ENCODE results near the gene KCNG2.

KCNG2 gene

DNA sequence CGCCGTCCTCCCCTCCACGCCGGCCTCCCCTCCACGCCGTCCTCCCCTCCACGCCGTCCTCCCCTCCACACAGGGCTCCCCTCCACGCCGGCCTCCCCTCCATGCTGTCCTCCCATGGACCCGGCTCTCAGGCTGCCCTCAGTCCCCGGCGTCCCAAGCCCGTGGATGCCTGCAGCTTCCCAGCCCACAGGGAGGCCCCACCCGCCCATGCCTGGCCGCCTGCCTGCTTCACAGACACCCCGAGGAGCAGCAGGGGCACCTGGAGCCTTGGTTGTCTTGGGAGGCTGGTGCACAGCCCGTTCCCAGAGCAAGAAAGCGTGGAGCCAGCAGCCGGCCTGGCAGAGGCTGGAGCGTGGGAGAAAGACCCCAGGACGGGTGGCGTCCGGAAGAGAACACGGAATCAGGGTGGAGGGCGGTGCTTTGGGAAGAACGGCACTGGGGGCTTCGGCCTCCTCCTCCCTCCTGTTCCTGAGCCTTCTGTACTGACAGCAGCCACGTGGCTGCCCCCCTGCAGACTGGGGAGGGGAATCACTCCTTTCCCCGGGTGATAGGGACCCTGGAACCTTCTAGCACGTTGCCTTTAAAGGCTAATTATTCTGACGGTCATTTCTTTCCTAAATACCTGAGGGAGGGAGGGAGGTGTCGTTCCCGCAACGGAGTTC is 26.2 kb upstream of the KCNG2 start:
- TF ChIP-seq, protein P1, sequence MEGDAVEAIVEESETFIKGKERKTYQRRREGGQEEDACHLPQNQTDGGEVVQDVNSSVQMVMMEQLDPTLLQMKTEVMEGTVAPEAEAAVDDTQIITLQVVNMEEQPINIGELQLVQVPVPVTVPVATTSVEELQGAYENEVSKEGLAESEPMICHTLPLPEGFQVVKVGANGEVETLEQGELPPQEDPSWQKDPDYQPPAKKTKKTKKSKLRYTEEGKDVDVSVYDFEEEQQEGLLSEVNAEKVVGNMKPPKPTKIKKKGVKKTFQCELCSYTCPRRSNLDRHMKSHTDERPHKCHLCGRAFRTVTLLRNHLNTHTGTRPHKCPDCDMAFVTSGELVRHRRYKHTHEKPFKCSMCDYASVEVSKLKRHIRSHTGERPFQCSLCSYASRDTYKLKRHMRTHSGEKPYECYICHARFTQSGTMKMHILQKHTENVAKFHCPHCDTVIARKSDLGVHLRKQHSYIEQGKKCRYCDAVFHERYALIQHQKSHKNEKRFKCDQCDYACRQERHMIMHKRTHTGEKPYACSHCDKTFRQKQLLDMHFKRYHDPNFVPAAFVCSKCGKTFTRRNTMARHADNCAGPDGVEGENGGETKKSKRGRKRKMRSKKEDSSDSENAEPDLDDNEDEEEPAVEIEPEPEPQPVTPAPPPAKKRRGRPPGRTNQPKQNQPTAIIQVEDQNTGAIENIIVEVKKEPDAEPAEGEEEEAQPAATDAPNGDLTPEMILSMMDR (IDR thresholded peaks at IDR 0.05; ENCODE audit: low read depth, low read length) = no peak
- Histone ChIP-seq H3K9me3 (ENCODE audit: severe bottlenecking) (peaks cover 27% of the 10 kb centered on the region), H3K27ac (no peak overlapping the region), H3K36me3 (no peaks in the 10 kb centered on the region), H3K27me3 (ENCODE audit: insufficient read depth, low read depth, severe bottlenecking) (no peaks in the 10 kb centered on the region), H3K4me3 (ENCODE audit: low read depth, low read length) (no peak overlapping the region)
- DNase-seq = no peak

DNA sequence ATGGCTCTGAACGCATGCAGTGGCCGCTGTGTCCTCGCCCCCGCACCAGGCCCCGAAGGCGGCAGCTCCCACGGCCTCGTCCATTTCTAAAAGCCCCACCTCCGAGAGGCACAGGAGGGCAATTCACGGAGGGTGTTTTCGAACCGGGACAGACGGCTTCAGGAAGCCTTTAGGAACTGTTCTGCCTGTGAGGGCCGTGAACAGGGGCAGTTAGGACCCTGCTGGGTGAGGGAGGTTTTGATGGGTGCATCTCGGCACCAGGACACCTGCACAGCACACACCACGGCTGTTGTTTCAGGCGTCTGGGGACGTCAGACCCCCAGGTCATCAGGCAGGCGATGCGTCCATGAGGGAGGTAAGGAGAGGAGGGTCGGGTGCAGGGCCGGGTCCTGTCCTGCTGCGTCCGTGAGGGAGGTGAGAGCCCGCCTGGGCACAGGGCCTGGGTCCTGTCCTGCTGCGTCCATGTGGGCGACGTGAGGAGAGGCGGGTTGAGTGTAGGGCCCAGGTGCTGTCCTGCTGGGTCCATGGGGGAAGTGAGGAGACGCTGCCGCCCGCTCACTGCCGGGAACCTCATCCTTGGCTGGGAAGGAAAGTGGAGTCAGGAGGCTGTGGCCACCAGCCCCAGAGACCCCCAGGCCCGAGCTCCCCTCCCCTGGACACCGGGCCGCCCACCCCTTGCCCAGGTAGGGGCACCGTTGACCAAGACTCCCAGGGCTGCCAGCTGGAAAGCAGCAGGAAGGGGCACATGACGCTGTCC is 25.5 kb upstream of the KCNG2 start:
- H3K27me3 ChIP-seq (ENCODE audit: insufficient read depth, low read depth, severe bottlenecking) = no peaks in the 10 kb centered on the region

DNA sequence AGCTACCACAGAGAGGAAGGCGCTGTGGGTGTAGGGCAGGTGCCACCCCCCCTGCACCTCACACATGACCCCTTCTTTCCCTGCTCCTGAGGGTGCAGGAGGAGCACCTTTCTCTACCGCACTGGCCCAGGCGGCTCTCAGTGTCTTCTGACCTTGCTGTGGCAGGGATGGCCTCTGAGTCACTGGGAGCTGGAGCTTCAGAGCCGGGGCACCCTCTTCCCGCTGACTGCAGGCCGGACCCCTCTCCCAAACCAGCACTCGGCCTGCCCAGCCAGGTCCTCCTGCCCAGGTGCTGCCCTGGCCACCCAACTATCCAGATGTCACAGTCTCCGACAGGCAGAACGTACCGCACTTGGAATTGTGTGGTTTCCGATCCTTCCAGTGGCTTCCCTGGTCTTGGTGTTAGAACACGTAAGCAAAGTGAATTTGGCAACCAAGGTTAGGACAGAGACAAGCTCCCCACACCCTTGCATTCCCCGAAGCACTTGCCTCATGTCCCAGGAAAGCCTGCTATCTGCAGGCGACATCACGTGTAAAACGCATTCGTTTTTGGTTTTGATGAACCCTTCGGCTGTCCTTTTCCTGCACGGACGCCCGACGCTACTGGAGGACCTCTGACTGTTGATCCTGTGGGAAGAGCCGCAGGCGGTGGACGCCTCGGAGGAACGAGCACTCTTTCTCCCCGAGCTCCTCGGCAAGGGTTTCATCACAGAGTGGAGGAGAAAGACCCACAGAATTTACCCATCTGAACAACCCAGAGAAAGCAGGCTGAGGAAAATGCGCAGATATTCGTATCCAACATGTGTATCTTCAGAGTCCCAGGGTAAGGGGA is 24.7 kb upstream of the KCNG2 start:
- H3K27me3 ChIP-seq (ENCODE audit: insufficient read depth, low read depth, severe bottlenecking) = no peaks in the 10 kb centered on the region
- no peaks in the 10 kb centered on the region for H3K36me3 ChIP-seq
- H3K4me3 ChIP-seq (ENCODE audit: low read depth, low read length) = no peak overlapping the region
- DNase-seq = no peak
- TF ChIP-seq, protein P1 (IDR thresholded peaks at IDR 0.05; ENCODE audit: low read depth, low read length) = no peak
- peaks cover 16% of the 10 kb centered on the region for H3K9me3 ChIP-seq (ENCODE audit: severe bottlenecking)
- H3K27ac ChIP-seq = no peak overlapping the region

More for the DNA sequence above, 25.5 kb upstream of the KCNG2 start:
- Histone ChIP-seq H3K9me3 (ENCODE audit: severe bottlenecking) (peaks cover 24% of the 10 kb centered on the region), H3K36me3 (no peaks in the 10 kb centered on the region), H3K27ac (no peak overlapping the region), H3K4me3 (ENCODE audit: low read depth, low read length) (no peak overlapping the region)
- no peak for DNase-seq
- TF ChIP-seq, protein P1 (IDR thresholded peaks at IDR 0.05; ENCODE audit: low read depth, low read length) = no peak

DNA sequence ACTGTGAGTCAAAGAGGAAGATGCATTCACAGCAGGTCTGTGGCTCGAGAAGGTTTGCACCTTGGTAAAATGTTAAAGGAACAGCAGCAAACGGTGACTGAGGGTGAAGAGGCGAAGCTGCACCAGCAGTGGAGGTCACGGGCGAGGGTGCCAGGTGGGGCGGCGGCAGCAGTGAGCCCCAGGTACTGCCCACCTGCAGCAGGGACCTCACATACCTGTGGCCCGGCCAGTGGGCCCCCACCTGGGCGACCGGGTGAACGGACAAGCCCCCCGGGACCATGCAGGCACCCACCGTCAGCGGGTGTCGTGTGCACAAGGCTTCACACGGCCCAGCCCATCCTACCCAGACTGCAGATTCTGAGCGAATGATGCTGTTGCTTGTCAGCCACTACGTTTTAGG is 23.6 kb upstream of the KCNG2 start:
- TF ChIP-seq, protein P1 (IDR thresholded peaks at IDR 0.05; ENCODE audit: low read depth, low read length) = no peak
- Histone ChIP-seq H3K27ac (no peak overlapping the region), H3K36me3 (no peaks in the 10 kb centered on the region), H3K4me3 (ENCODE audit: low read depth, low read length) (no peak overlapping the region), H3K27me3 (ENCODE audit: insufficient read depth, low read depth, severe bottlenecking) (no peaks in the 10 kb centered on the region), H3K9me3 (ENCODE audit: severe bottlenecking) (peaks cover 10% of the 10 kb centered on the region)
- DNase-seq = no peak

DNA sequence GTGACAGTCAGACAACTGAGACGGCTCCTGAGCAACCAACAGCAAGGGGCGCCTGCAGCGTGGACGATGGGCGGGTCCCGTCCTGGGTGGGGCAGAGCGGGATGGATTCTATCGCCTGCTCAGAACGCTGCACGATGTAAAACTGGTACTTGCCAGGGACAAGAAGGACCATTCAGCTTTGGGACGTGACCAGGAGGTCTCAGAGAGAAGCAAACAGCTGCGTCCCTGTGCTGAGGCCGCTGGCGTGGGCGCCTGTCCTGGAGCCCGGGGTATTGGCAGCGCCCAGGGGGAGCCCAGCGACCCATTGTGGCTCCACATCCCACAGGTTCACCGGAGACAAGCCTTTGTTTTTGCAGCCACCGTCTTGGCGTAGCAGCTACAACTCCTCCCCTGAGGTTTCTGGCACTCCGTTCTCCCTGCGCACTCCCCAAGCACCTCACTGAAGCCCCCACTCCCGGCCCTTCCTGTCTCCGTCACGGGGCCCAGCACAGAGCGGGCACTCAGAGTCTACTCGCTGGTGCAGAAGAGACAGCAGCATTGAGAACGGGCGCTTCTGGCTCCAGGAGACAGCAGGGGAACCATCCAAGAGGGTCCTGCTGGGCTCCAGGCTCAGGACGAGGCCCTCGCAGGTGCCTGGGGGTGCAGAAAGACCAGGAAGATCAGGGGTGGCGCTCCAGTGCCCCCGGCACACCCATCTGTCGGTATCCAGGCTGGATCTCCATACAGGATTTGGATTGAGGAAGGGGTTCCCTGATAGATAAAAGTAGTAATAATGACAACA is 22.1 kb upstream of the KCNG2 start:
- no peaks in the 10 kb centered on the region for H3K27me3 ChIP-seq (ENCODE audit: insufficient read depth, low read depth, severe bottlenecking)
- TF ChIP-seq, protein P1 (IDR thresholded peaks at IDR 0.05; ENCODE audit: low read depth, low read length) = no peak
- no peak for DNase-seq
- no peak overlapping the region for H3K27ac ChIP-seq
- H3K36me3 ChIP-seq = no peaks in the 10 kb centered on the region
- no peak overlapping the region for H3K4me3 ChIP-seq (ENCODE audit: low read depth, low read length)
- H3K9me3 ChIP-seq (ENCODE audit: severe bottlenecking) = no peaks in the 10 kb centered on the region

Measured in WERI-Rb-1 (cell line).